Ascending aorta (tissue), 2 donors: ENCODE results near the gene RTEL1. TPM values are rescaled to one million over a fixed set of nuclear protein-coding genes. Genes with fewer than 3 reads are reported as not detected.
A peak's percentile ranks its signal among the peaks of the same experiment; 100 is the strongest.

ENCODE experiments used
- DNase-seq, 2 donors: peaks; one replicate each; pipeline ENCODE4 v3.0.0-alpha.2; 2019; ENCODE audit warnings: low spot score in 2 of 2
- H3K27ac ChIP-seq, 2 donors: fragments of 200-600 bp; sonication (generic); one replicate each; pipeline ENCODE4 v1.5.1; 2016 to 2017; ENCODE audit warnings: mild to moderate bottlenecking in 1 of 2
- H3K27me3 ChIP-seq: fragments of 200-600 bp; sonication (generic); one replicate; pipeline ENCODE4 v1.5.1; 2017
- H3K36me3 ChIP-seq, 2 donors: fragments of 200-600 bp; sonication (generic); one replicate each; pipeline ENCODE4 v1.5.1; 2016
- H3K4me1 ChIP-seq, 2 donors: fragments of 200-600 bp; sonication (generic); one replicate each; pipeline ENCODE4 v1.5.1; 2016 to 2017; ENCODE audit warnings: mild to moderate bottlenecking in 1 of 2
- H3K4me3 ChIP-seq, 2 donors: fragments of 200-600 bp; sonication (generic); one replicate each; pipeline ENCODE4 v1.5.1; 2016 to 2017; ENCODE audit warnings: mild to moderate bottlenecking in 1 of 2
- H3K9me3 ChIP-seq, 2 donors: fragments of 200-600 bp; sonication (generic); one replicate each; pipeline ENCODE4 v1.5.1; 2016
- intact Hi-C: fragments of 100-400 bp; cut with DNase I; formaldehyde crosslinking; loops from one replicate; pipeline ENCODE4 v1.15.1; 2023
- total RNA-seq: library from RNA; depleted of rRNA; stranded (reverse); fragments of >200 nt; gene quantifications from one replicate; pipeline ENCODE4 v1.1.0, GENCODE V29; 2016
- TF ChIP-seq, protein P1 (sequence below), 3 experiments: fragments of 200-600 bp in 2 of 3; fragments of 450-650 bp in 1 of 3; sonication (generic) in 2 of 3; IDR thresholded peaks; one replicate each; pipeline ENCODE4 v1.5.1; 2016 to 2019; ENCODE audit warnings: antibody characterized with exemption in 3 of 3, mild to moderate bottlenecking in 1 of 3, moderate library complexity in 1 of 3

The RTEL1 gene
- total RNA-seq, 1 donor from 2014 or later = 80.6 TPM

DNA sequence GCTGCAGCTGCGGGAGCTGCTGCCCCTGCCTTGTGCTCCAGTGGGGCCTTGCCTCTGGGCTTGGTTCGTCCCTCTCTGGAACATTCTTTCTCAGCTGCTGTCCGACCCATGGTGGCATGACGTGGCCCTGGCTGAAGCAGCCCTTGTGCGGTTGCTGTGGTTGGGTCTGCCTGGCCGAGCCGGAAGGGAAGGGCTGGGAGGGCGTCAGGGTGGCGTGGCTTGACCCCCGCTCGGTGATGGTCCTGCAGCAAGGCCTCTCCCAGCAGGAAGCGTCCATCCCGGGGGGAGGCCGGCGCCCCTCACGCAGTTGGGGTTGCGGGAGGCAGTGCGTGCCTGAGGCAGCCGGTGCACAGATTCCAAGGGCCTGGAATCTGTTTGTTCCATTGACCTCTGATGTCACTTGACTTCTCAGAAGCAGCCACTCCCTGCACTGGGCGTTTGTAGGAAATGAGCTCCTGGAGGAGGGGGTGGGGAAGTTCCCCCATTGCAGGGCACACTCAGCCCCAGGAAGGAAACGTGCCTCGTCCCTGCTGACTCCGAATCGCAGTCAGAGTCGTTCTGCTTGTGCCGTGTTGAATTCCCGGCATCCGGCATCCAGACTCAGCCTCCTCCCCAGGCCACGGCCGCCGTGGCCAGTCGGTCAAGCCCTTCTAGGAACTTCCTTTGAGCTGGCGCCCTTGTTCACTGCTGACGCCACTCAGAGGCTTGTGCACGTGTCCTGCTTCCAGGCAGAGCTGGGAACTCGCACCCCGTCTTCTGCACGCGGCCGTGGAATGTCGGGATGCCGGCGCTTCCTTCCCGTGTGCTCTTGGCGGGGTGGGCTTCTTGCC is 28.6 kb downstream of the RTEL1 start:
- DNase-seq = peak; percentile 51 to 86
- Histone ChIP-seq H3K4me3 (no peak overlapping the region), H3K27me3 (no peaks in the 10 kb centered on the region), H3K9me3 (no peaks in the 10 kb centered on the region), H3K4me1 (peaks cover 9 to 28% of the 10 kb centered on the region in 2 donors), H3K27ac (peak overlapping the region; percentile 66 to 87), H3K36me3 (peaks cover 0 to 6% of the 10 kb centered on the region in 2 donors)
- intact Hi-C loops = no loop called here
- TF ChIP-seq, protein P1, sequence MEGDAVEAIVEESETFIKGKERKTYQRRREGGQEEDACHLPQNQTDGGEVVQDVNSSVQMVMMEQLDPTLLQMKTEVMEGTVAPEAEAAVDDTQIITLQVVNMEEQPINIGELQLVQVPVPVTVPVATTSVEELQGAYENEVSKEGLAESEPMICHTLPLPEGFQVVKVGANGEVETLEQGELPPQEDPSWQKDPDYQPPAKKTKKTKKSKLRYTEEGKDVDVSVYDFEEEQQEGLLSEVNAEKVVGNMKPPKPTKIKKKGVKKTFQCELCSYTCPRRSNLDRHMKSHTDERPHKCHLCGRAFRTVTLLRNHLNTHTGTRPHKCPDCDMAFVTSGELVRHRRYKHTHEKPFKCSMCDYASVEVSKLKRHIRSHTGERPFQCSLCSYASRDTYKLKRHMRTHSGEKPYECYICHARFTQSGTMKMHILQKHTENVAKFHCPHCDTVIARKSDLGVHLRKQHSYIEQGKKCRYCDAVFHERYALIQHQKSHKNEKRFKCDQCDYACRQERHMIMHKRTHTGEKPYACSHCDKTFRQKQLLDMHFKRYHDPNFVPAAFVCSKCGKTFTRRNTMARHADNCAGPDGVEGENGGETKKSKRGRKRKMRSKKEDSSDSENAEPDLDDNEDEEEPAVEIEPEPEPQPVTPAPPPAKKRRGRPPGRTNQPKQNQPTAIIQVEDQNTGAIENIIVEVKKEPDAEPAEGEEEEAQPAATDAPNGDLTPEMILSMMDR (IDR thresholded peaks at IDR 0.05) = no peak

DNA sequence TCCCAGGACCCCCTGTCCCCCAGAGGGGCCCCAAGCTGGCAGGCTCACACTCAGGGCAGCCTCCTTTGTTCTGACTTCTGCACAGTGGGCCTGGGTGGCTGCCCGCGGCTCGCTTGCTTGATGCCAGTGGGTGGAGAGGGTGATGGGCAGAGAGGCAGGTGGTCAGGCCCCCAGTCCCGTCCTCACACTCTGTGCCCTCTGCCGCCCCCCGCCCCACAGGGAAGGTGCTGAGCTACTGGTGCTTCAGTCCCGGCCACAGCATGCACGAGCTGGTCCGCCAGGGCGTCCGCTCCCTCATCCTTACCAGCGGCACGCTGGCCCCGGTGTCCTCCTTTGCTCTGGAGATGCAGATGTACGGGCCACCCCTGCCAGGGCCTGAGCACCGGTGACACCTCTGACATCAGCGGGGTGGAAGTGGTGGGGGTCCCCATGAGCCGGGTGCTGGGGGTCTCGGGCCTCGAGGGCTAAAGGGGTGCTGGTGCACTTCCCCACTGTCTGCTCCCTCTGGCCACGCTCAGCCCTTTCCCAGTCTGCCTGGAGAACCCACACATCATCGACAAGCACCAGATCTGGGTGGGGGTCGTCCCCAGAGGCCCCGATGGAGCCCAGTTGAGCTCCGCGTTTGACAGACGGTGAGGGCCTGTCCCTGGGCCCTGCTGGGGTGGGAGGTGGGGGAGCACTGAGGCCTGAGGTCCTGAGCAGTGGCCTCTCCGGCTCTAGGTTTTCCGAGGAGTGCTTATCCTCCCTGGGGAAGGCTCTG is 29.5 kb downstream of the RTEL1 start:
- Histone ChIP-seq H3K27ac (peak overlapping the region; percentile 66 to 87), H3K27me3 (no peaks in the 10 kb centered on the region), H3K4me3 (no peak overlapping the region), H3K9me3 (no peaks in the 10 kb centered on the region), H3K36me3 (peaks cover 0 to 6% of the 10 kb centered on the region in 2 donors), H3K4me1 (peaks cover 6 to 20% of the 10 kb centered on the region in 2 donors)
- TF ChIP-seq, protein P1 (IDR thresholded peaks at IDR 0.05) = no peak
- intact Hi-C loops = no loop called here
- no peak for DNase-seq

DNA sequence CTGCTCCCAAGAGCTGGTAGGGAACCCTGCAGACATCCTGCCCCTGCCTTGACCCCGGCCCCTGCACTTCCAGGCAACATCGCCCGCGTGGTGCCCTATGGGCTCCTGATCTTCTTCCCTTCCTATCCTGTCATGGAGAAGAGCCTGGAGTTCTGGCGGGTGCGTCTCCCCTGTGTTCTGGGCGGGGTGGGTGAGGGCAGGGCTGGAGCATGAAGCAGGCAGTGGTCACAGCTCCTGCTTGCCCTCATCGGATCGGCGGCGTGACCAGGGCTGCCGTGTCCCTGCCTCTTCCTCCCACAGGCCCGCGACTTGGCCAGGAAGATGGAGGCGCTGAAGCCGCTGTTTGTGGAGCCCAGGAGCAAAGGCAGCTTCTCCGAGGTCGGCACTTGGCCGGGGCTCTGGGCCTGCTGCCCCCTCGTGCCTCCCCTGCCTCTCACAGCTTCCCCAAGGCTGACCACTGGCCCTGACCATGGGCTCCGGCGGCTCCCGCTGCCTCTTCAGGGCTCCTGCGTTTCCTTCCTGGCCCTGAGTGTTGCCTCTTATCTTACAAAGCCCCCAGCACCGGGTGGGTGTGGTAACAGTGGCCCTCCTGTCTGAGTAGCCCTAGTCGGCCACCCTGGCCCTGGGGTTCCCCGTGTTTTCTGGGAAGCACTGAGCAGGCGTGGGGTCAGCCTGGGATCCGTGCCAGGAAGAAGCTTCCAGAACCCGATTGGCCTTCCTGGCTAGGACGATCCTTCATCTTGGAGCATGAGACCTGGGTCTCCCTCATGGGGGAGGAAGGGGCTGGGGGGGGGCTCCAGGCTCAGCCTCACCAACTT is 30.3 kb downstream of the RTEL1 start:
- no peaks in the 10 kb centered on the region for H3K27me3 ChIP-seq
- intact Hi-C loops = no loop called here
- peak overlapping the region; percentile 66 to 87 for H3K27ac ChIP-seq
- H3K4me1 ChIP-seq = peaks cover 0 to 12% of the 10 kb centered on the region in 2 donors
- TF ChIP-seq, protein P1 (IDR thresholded peaks at IDR 0.05) = no peak
- H3K4me3 ChIP-seq = no peak overlapping the region
- no peak for DNase-seq
- peaks cover 0 to 6% of the 10 kb centered on the region in 2 donors for H3K36me3 ChIP-seq
- H3K9me3 ChIP-seq = no peaks in the 10 kb centered on the region

DNA sequence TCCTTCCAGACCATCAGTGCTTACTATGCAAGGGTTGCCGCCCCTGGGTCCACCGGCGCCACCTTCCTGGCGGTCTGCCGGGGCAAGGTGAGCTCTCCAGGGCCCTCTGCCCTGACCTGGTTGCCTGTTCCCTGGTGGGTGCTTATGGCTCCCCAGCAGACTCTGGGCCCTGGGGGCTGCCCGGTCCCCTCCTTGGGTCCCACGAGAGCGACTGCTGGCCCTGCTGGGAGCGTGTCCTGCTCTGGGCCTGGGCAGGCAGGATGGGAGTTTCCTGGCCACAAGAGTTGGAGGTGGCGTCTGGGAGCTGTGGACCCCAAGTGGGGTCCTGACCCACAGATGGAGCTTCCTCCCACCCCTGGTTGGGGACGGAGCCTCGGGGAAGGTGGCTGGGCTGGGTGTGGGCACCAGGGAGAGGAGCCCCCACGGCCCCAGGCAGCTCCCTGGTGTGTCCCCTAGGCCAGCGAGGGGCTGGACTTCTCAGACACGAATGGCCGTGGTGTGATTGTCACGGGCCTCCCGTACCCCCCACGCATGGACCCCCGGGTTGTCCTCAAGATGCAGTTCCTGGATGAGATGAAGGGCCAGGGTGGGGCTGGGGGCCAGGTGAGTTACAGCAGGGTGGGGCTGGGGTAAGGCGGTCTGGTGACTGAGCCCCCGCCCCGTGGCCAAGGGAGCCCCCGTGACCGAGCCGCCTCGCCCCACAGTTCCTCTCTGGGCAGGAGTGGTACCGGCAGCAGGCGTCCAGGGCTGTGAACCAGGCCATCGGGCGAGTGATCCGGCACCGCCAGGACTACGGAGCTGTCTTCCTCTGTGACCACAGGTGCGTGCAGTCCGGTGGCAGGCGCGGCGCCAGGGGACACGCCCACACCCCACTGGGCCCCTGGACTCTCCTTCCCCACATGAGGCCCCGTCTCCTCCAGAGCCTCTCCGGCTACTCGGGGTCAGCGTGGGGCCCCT is 31.2 kb downstream of the RTEL1 start:
- Histone ChIP-seq H3K27me3 (no peaks in the 10 kb centered on the region), H3K9me3 (no peaks in the 10 kb centered on the region), H3K4me1 (peaks cover 0 to 11% of the 10 kb centered on the region in 2 donors), H3K4me3 (no peak overlapping the region), H3K27ac (peak overlapping the region in 1 of 2 donors; percentile 87), H3K36me3 (peaks cover 0 to 13% of the 10 kb centered on the region in 2 donors)
- intact Hi-C loops = no loop called here
- no peak for DNase-seq
- TF ChIP-seq, protein P1 (IDR thresholded peaks at IDR 0.05) = no peak
